GM10847 (cell line): ENCODE data around the gene TOM1.

Source experiments
- POLR2A ChIP-seq: IDR thresholded peaks from 2 replicates; pipeline ENCODE4 v1.6.1; 2011; ENCODE audit not compliant: insufficient read length; ENCODE audit errors: extremely low read depth

Gene TOM1

GRCh38 chr22:35346596-35347220 is 47.0 kb downstream of the TOM1 start:
- no peak for TF ChIP-seq POLR2A

- no peak for TF ChIP-seq POLR2A
These were observed 47.8 kb downstream of the TOM1 start for GRCh38 chr22:35347462-35347861.

- TF ChIP-seq POLR2A, result no peak
These were observed 48.4 kb downstream of the TOM1 start for GRCh38 chr22:35348026-35348590.

- no peak for TF ChIP-seq POLR2A
These were observed 49.0 kb downstream of the TOM1 start for GRCh38 chr22:35348703-35349102.

GRCh38 chr22:35349368-35349703 is 49.6 kb downstream of the TOM1 start:
- no peak for TF ChIP-seq POLR2A

- no peak for TF ChIP-seq POLR2A
These were observed 50.2 kb downstream of the TOM1 start for GRCh38 chr22:35349704-35350538.

- no peak for TF ChIP-seq POLR2A
These were observed 51.1 kb downstream of the TOM1 start for GRCh38 chr22:35350539-35351503.

- no peak for TF ChIP-seq POLR2A
These were observed 52.8 kb downstream of the TOM1 start for GRCh38 chr22:35352214-35353111.

- TF ChIP-seq POLR2A, result no peak
These were observed 53.6 kb downstream of the TOM1 start for GRCh38 chr22:35353318-35353717.

GRCh38 chr22:35354068-35354467 is 54.4 kb downstream of the TOM1 start:
- TF ChIP-seq POLR2A, result no peak

- TF ChIP-seq POLR2A, result no peak
These were observed 58.4 kb downstream of the TOM1 start for GRCh38 chr22:35357883-35358621.

GRCh38 chr22:35359380-35360065 is 59.8 kb downstream of the TOM1 start:
- TF ChIP-seq POLR2A, result no peak

- TF ChIP-seq POLR2A, result no peak
These were observed 61.4 kb downstream of the TOM1 start for GRCh38 chr22:35361001-35361558.
